H9 (cell line): ENCODE data around the gene MBOAT2. TPM values are rescaled to one million over a fixed set of nuclear protein-coding genes. Genes with fewer than 3 reads are reported as not detected.

ENCODE experiments used
- DNase-seq: peaks from one replicate; pipeline ENCODE4 v3.0.0-alpha.2; 2017
- H2AFZ ChIP-seq: one replicate; pipeline ENCODE4 v1.6.1; 2013; ENCODE audit warnings: mild to moderate bottlenecking, low read length, control low read depth, moderate library complexity
- H2AK5ac ChIP-seq: 2 replicates; pipeline ENCODE4 v1.6.1; 2013; ENCODE audit warnings: low read length, control low read depth, mixed read lengths; ENCODE audit not compliant: insufficient read length
- H2BK120ac ChIP-seq: one replicate; pipeline ENCODE4 v1.6.1; 2013; ENCODE audit warnings: low read depth, mild to moderate bottlenecking, low read length, control low read depth, inconsistent platforms; ENCODE audit not compliant: poor library complexity, severe bottlenecking
- H2BK12ac ChIP-seq: 2 replicates; pipeline ENCODE4 v1.6.1; 2013; ENCODE audit warnings: low read length, control low read depth, mixed read lengths, low read depth; ENCODE audit not compliant: insufficient read length
- H2BK15ac ChIP-seq: 2 replicates; pipeline ENCODE4 v1.6.1; 2013; ENCODE audit warnings: low read depth, low read length, control low read depth
- H2BK20ac ChIP-seq: one replicate; pipeline ENCODE4 v1.6.1; 2013; ENCODE audit warnings: low read depth, mild to moderate bottlenecking, low read length, control low read depth, inconsistent platforms; ENCODE audit not compliant: poor library complexity, severe bottlenecking
- H2BK5ac ChIP-seq: 2 replicates; pipeline ENCODE4 v1.6.1; 2013; ENCODE audit warnings: low read length, control low read depth, mixed read lengths; ENCODE audit not compliant: insufficient read length
- H3K14ac ChIP-seq: 2 replicates; pipeline ENCODE4 v1.6.1; 2013; ENCODE audit warnings: low read length, control low read depth; ENCODE audit not compliant: insufficient read depth
- H3K18ac ChIP-seq: 2 replicates; pipeline ENCODE4 v1.6.1; 2013; ENCODE audit warnings: low read depth, mild to moderate bottlenecking, mixed read lengths, low read length, control low read depth; ENCODE audit not compliant: insufficient read length
- H3K23ac ChIP-seq: 2 replicates; pipeline ENCODE4 v1.6.1; 2013; ENCODE audit warnings: low read length, control low read depth, mixed read lengths, low read depth; ENCODE audit not compliant: insufficient read length
- H3K23me2 ChIP-seq: 2 replicates; pipeline ENCODE4 v1.6.1; 2013; ENCODE audit warnings: low read depth, mild to moderate bottlenecking, mixed read lengths, low read length, control low read depth; ENCODE audit not compliant: insufficient read length, poor library complexity, severe bottlenecking
- H3K27ac ChIP-seq: 2 replicates; pipeline ENCODE4 v1.5.1; 2013; ENCODE audit warnings: low read length, control low read depth, mixed read lengths, low read depth; ENCODE audit not compliant: insufficient read length
- H3K27me3 ChIP-seq: 2 replicates; pipeline ENCODE4 v1.6.1; 2013; ENCODE audit warnings: low read length, control low read depth, inconsistent platforms; ENCODE audit not compliant: insufficient read depth
- H3K4ac ChIP-seq: 2 replicates; pipeline ENCODE4 v1.6.1; 2013; ENCODE audit warnings: low read depth, mild to moderate bottlenecking, control low read depth, inconsistent platforms, low read length, moderate library complexity
- H3K4me1 ChIP-seq: 2 replicates; pipeline ENCODE4 v1.6.1; 2013; ENCODE audit warnings: low read length, control low read depth, inconsistent platforms; ENCODE audit not compliant: insufficient read depth
- H3K4me2 ChIP-seq: 2 replicates; pipeline ENCODE4 v1.6.1; 2013; ENCODE audit warnings: low read length, control low read depth, mixed read lengths; ENCODE audit not compliant: insufficient read length, insufficient read depth
- H3K56ac ChIP-seq: 2 replicates; pipeline ENCODE4 v1.6.1; 2013; ENCODE audit warnings: low read depth, mild to moderate bottlenecking, mixed read lengths, low read length, control low read depth; ENCODE audit not compliant: insufficient read length
- H3K79me1 ChIP-seq: 2 replicates; pipeline ENCODE4 v1.6.1; 2013; ENCODE audit warnings: low read depth, mild to moderate bottlenecking, moderate library complexity, low read length, control low read depth, inconsistent platforms; ENCODE audit not compliant: insufficient read depth, poor library complexity, severe bottlenecking
- H3K79me2 ChIP-seq: 2 replicates; pipeline ENCODE4 v1.6.1; 2013; ENCODE audit warnings: low read length, control low read depth, inconsistent platforms; ENCODE audit not compliant: insufficient read depth
- H3K9ac ChIP-seq: 2 replicates; pipeline ENCODE4 v1.6.1; 2013; ENCODE audit warnings: low read length, control low read depth, mixed read lengths; ENCODE audit not compliant: insufficient read length; ENCODE audit errors: extremely low read depth
- H3K9me3 ChIP-seq: one replicate; pipeline ENCODE4 v1.6.1; 2013; ENCODE audit warnings: low read depth, low read length, inconsistent platforms; ENCODE audit not compliant: control insufficient read depth
- H3T11ph ChIP-seq: one replicate; pipeline ENCODE4 v1.6.1; 2013; ENCODE audit warnings: mild to moderate bottlenecking, low read length, control low read depth, inconsistent platforms
- H4K20me1 ChIP-seq: one replicate; pipeline ENCODE4 v1.6.1; 2013; ENCODE audit not compliant: control insufficient read depth, insufficient read length, insufficient read depth
- H4K5ac ChIP-seq: 2 replicates; pipeline ENCODE4 v1.6.1; 2013; ENCODE audit warnings: low read depth, mild to moderate bottlenecking, mixed read lengths, low read length, control low read depth; ENCODE audit not compliant: insufficient read length
- H4K8ac ChIP-seq: replicated peaks from 2 replicates; pipeline ENCODE4 v1.6.1; 2013; ENCODE audit warnings: low read length, control low read depth, mixed read lengths, low read depth; ENCODE audit not compliant: insufficient read length
- H4K91ac ChIP-seq: 2 replicates; pipeline ENCODE4 v1.6.1; 2013; ENCODE audit warnings: low read depth, mild to moderate bottlenecking, moderate library complexity, mixed read lengths, low read length, control low read depth; ENCODE audit not compliant: insufficient read length
- H3K27ac Mint-ChIP-seq, 3 experiments: 2 replicates in 2 of 3; 3 replicates in 1 of 3; pipeline ENCODE4 v1.8.0; 2020 to 2021; ENCODE audit warnings: mixed read lengths in 3 of 3, mild to moderate bottlenecking in 1 of 3, moderate library complexity in 1 of 3
- H3K27me3 Mint-ChIP-seq: 2 replicates; pipeline ENCODE4 v1.8.0; 2021; ENCODE audit warnings: low read depth, mild to moderate bottlenecking, moderate library complexity, mixed read lengths
- H3K36me3 Mint-ChIP-seq, 3 experiments: 2 replicates in 2 of 3; 3 replicates in 1 of 3; pipeline ENCODE4 v1.8.0; 2020 to 2021; ENCODE audit warnings: low read depth in 3 of 3, mixed read lengths in 3 of 3; ENCODE audit not compliant: insufficient read depth in 1 of 3
- H3K4me1 Mint-ChIP-seq, 2 experiments: 2 replicates each; pipeline ENCODE4 v1.8.0; 2020; ENCODE audit warnings: mixed read lengths in 2 of 2
- H3K4me3 Mint-ChIP-seq, 2 experiments: 2 replicates in 1 of 2; 3 replicates in 1 of 2; pipeline ENCODE4 v1.8.0; 2020 to 2021; ENCODE audit warnings: mild to moderate bottlenecking in 2 of 2, mixed read lengths in 2 of 2, moderate library complexity in 1 of 2
- H3K9me3 Mint-ChIP-seq, 2 experiments: 2 replicates in 1 of 2; 3 replicates in 1 of 2; pipeline ENCODE4 v1.8.0; 2020; ENCODE audit warnings: mild to moderate bottlenecking in 2 of 2, mixed read lengths in 2 of 2, moderate library complexity in 1 of 2
- WGBS: extraction: QIAGEN DNeasy Blood & Tissue Kit; methylation state at CpG from one replicate; pipeline ENCODE4 v1.1.7; 2013; ENCODE audit warnings: missing lambda C conversion rate, low lambda C conversion rate, mixed read lengths; ENCODE audit not compliant: insufficient read length; ENCODE audit errors: extremely low coverage; 5-methylcytosine and 5-hydroxymethylcytosine counted together
- total RNA-seq: library from RNA; stranded (reverse); gene quantifications from 2 replicates; pipeline ENCODE4 v1.2.1, GENCODE V29; 2021
- TF ChIP-seq, protein P1 (sequence below): fragments of 200-600 bp; sonication (generic); conservative IDR thresholded peaks from 3 replicates; pipeline ENCODE4 v1.8.0; 2021; ENCODE audit warnings: antibody characterized with exemption, mild to moderate bottlenecking

Gene MBOAT2
- total RNA-seq, 1 experiment from 2014 or later, result 20.2 TPM

DNA sequence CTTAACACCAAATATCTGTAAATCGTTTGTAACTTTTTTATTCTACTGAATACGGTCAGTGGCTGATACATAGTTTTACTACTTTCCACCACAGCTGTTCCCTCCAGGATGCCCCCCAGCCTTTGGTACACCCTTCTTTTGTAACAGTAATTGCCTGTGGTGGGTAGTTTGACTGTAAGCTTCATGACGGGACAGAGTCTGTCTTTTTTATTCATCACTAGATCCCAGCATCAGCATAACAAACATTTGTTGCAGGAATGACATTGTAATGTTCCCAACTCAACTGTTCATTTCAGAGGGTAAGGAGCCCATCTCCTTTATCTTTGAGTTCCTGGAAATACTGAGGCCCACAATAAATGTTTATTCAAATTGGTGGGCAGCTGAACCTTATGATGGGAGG is 67.5 kb downstream of the MBOAT2 start:
- H3K14ac ChIP-seq, result no peak overlapping the region
- Mint-ChIP-seq H3K27ac (no peak overlapping the region), H3K4me1 (peaks cover 12 to 17% of the 10 kb centered on the region in 2 experiments), H3K4me3 (no peak overlapping the region), H3K36me3 (peaks cover 10 to 23% (median 17%) of the 10 kb centered on the region in 3 experiments; a peak in 6 of 7 replicates), H3K27me3 (no peaks in the 10 kb centered on the region), H3K9me3 (no peaks in the 10 kb centered on the region)
- H2AK5ac ChIP-seq, result no peak overlapping the region
- H3K23ac ChIP-seq, result no peak overlapping the region
- H3K56ac ChIP-seq, result no peak overlapping the region
- H3K27ac ChIP-seq, result no peak overlapping the region
- H3K27me3 ChIP-seq, result no peaks in the 10 kb centered on the region
- H3K4ac ChIP-seq, result no peak overlapping the region
- H3T11ph ChIP-seq, result no peak overlapping the region
- no peak overlapping the region for H2BK20ac ChIP-seq
- H3K79me2 ChIP-seq, result no peaks in the 10 kb centered on the region
- H3K79me1 ChIP-seq, result no peaks in the 10 kb centered on the region
- no peak overlapping the region for H3K18ac ChIP-seq
- H2BK120ac ChIP-seq, result no peak overlapping the region
- no peaks in the 10 kb centered on the region for H4K20me1 ChIP-seq
- no peak overlapping the region for H2AFZ ChIP-seq
- no peak overlapping the region for H2BK5ac ChIP-seq
- no peak for DNase-seq
- no peaks in the 10 kb centered on the region; the same call in 1 of the 2 replicates for H3K4me1 ChIP-seq
- no peak overlapping the region for H4K91ac ChIP-seq
- no peak overlapping the region for H2BK12ac ChIP-seq
- H2BK15ac ChIP-seq, result no peak overlapping the region
- TF ChIP-seq, protein P1, sequence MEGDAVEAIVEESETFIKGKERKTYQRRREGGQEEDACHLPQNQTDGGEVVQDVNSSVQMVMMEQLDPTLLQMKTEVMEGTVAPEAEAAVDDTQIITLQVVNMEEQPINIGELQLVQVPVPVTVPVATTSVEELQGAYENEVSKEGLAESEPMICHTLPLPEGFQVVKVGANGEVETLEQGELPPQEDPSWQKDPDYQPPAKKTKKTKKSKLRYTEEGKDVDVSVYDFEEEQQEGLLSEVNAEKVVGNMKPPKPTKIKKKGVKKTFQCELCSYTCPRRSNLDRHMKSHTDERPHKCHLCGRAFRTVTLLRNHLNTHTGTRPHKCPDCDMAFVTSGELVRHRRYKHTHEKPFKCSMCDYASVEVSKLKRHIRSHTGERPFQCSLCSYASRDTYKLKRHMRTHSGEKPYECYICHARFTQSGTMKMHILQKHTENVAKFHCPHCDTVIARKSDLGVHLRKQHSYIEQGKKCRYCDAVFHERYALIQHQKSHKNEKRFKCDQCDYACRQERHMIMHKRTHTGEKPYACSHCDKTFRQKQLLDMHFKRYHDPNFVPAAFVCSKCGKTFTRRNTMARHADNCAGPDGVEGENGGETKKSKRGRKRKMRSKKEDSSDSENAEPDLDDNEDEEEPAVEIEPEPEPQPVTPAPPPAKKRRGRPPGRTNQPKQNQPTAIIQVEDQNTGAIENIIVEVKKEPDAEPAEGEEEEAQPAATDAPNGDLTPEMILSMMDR, result no peak
- no peak overlapping the region for H4K8ac ChIP-seq
- H3K9me3 ChIP-seq, result no peaks in the 10 kb centered on the region
- H3K4me2 ChIP-seq, result no peak overlapping the region
- no peaks in the 10 kb centered on the region for H3K23me2 ChIP-seq
- H3K9ac ChIP-seq, result no peak overlapping the region
- WGBS, result no CpG with 5 or more reads among the region's 3 CpGs
- H4K5ac ChIP-seq, result no peak overlapping the region
